GM15510 (cell line): ENCODE data around the gene SBSN.

ENCODE experiments used
- POLR2A ChIP-seq: IDR thresholded peaks from 3 replicates; pipeline ENCODE4 v1.6.1; 2011; ENCODE audit warnings: borderline replicate concordance; ENCODE audit not compliant: insufficient read length; ENCODE audit errors: extremely low read depth

Gene SBSN

GRCh38 chr19:35484252-35485036 is 43.7 kb downstream of the SBSN start:
- TF ChIP-seq POLR2A, result no peak

DNA sequence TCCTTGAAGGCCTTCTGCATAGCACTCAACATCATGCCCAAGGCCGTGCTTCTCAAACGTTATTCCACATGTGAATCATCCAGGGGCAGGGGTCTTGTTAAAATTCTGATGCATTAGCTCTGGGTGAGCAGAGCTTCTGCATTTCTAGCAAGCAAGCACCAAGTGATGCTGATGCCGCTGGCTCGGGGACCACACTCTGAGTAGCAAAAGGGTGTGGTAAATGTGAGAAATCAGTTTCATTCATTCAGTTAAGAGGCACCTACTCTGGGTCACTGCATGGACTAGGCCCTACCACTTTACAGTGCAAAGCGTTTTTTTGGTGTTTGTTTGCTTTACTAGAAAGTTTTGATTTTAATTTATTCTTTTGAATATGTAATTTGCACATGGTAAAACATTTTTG is 45.0 kb downstream of the SBSN start:
- no peak for TF ChIP-seq POLR2A

GRCh38 chr19:35478794-35479677 is 49.1 kb downstream of the SBSN start:
- no peak for TF ChIP-seq POLR2A

DNA sequence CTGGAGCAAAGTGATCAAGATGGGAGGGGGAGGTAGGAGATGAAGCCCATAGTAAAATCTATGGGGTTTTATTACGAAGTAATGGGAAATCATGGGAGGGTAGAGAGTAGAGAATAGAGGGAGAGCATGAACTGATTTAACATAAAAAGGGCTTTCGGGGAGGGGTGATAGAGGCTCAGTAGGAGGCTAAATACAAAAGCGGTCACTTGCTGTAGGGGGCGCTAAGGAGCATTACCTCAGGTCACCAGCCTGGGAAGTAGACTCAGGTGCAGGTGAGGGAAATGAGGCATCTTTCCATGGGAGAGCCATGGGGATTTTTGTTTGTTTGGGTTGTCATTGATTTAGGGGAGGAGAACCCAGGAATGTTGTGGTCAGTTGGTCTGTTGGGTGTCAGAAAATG is 52.0 kb downstream of the SBSN start:
- no peak for TF ChIP-seq POLR2A

DNA sequence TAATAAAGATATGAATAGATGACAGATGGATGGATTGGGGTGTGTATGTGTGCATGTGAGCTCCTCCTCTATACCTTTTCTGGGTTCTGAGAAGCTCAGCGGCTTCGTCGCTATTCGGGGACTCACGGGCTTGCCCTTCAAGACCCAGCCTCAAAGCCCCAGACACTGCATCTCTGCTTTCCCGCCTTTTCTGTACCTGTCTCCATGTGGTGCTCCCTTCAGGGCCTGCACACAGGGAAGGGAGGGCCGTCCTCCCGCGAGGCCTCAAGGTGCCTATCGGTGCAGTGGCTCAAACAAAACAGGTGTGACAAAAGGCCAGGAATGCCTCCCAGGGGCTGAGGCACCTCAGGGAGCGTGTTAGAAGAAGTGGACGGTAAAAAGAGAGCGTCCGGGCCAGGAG is 54.0 kb downstream of the SBSN start:
- TF ChIP-seq POLR2A, result no peak
